ENCODE measurements around the gene LAGE3. TPM values are rescaled to one million over a fixed set of nuclear protein-coding genes. Genes with fewer than 3 reads are reported as not detected.

The LAGE3 gene
- total RNA-seq = 10 to 100 TPM; 20.2 to 27.4 TPM

- peaks cover 10% of the 10 kb centered on the region for H3K4me1 ChIP-seq
- H3K9me3 ChIP-seq = no peaks in the 10 kb centered on the region
- DNase-seq = peak; percentile 94 to 95 (median 95)
- no peaks in the 10 kb centered on the region for H3K27me3 ChIP-seq
- H3K4me3 ChIP-seq = no peak within 1 kb of the TSS
- intact Hi-C loops (cut with DNase I) = no loop called here
- peak within 1 kb of the TSS; percentile 51 to 90 (median 80) for H3K27ac ChIP-seq
- peak; percentile 93 for ATAC-seq
- no peak for TF ChIP-seq CTCF (IDR thresholded peaks at IDR 0.05)
- TF ChIP-seq POLR2A (IDR thresholded peaks at IDR 0.05) = peak; percentile 60 to 83 (median 67)
- 4 to 5% methylated on average over 19 to 61 of the region's 85 CpGs for WGBS, 2 donors
- H3K36me3 ChIP-seq (replicated peaks in 1 of 2; ENCODE audit: insufficient read depth in 1 of 2, low read depth in 2 of 2) = no peaks in the 10 kb centered on the region
Measured at GRCh38 chrX:154478728-154479622, at the start of gene LAGE3. LAGE3 (minus strand) TSS chrX:154479281; CDS start chrX:154478915, 366 bp downstream.

- TF ChIP-seq CTCF (IDR thresholded peaks at IDR 0.05) (peak in 6 of 7 experiments; percentile 21 to 60 (median 56)), POLR2A (IDR thresholded peaks at IDR 0.05) (peak in 2 of 3 donors; percentile 33 to 36)
- Histone ChIP-seq H3K4me1 (peaks cover 4% of the 10 kb centered on the region), H3K4me3 (no peak overlapping the region), H3K27ac (peak overlapping the region; percentile 28 to 86 (median 82)), H3K27me3 (no peaks in the 10 kb centered on the region), H3K36me3 (replicated peaks in 1 of 2; ENCODE audit: insufficient read depth in 1 of 2, low read depth in 2 of 2) (no peaks in the 10 kb centered on the region), H3K9me3 (no peaks in the 10 kb centered on the region)
- ATAC-seq (peak; percentile 90), DNase-seq (peak; percentile 75 to 84 (median 82))
- intact Hi-C loops (cut with DNase I) = no loop called here
- 0 to 2% methylated on average over 4 to 14 of the region's 15 CpGs for WGBS, 2 donors
Measured at GRCh38 chrX:154526901-154527675, 48.0 kb upstream of the LAGE3 start.

GRCh38 chrX:154525606-154526490 is 46.8 kb upstream of the LAGE3 start:
- WGBS, 2 donors = 72 to 78% methylated on average over 11 to 13 of the region's 14 CpGs
- no peak overlapping the region for H3K27ac ChIP-seq
- TF ChIP-seq POLR2A (IDR thresholded peaks at IDR 0.05) (no peak), CTCF (IDR thresholded peaks at IDR 0.05) (no peak)

GRCh38 chrX:154519389-154519788 is 40.3 kb upstream of the LAGE3 start:
- Histone ChIP-seq H3K27me3 (no peaks in the 10 kb centered on the region), H3K9me3 (no peaks in the 10 kb centered on the region), H3K36me3 (replicated peaks in 1 of 2; ENCODE audit: insufficient read depth in 1 of 2, low read depth in 2 of 2) (no peaks in the 10 kb centered on the region), H3K4me3 (no peak overlapping the region), H3K4me1 (peaks cover 27% of the 10 kb centered on the region), H3K27ac (no peak overlapping the region)
- TF ChIP-seq CTCF (IDR thresholded peaks at IDR 0.05) = no peak
- no peak for TF ChIP-seq POLR2A (IDR thresholded peaks at IDR 0.05)
- DNase-seq (no peak), ATAC-seq (no peak)
- intact Hi-C loops (cut with DNase I) = no loop called here
- 96 to 100% methylated on average over 1 to 8 of the region's 8 CpGs for WGBS, 2 donors

More at GRCh38 chrX:154525606-154526490, 46.8 kb upstream of the LAGE3 start:
- Histone ChIP-seq H3K36me3 (replicated peaks in 1 of 2; ENCODE audit: insufficient read depth in 1 of 2, low read depth in 2 of 2) (no peaks in the 10 kb centered on the region), H3K9me3 (no peaks in the 10 kb centered on the region), H3K4me3 (no peak overlapping the region), H3K27me3 (no peaks in the 10 kb centered on the region), H3K4me1 (peaks cover 4% of the 10 kb centered on the region)
- DNase-seq = no peak
- ATAC-seq = no peak
- intact Hi-C loops (cut with DNase I) = no loop called here

Data from body of pancreas (tissue), 4 donors.